ENCODE results near the gene HEBP2. TPM values are rescaled to one million over a fixed set of nuclear protein-coding genes. Genes with fewer than 3 reads are reported as not detected.

Gene HEBP2
- total and polyA plus RNA-seq, 2 of the 4 experiments (the other 2 are of a cell fraction), result 3.9 to 6.1 TPM

DNA sequence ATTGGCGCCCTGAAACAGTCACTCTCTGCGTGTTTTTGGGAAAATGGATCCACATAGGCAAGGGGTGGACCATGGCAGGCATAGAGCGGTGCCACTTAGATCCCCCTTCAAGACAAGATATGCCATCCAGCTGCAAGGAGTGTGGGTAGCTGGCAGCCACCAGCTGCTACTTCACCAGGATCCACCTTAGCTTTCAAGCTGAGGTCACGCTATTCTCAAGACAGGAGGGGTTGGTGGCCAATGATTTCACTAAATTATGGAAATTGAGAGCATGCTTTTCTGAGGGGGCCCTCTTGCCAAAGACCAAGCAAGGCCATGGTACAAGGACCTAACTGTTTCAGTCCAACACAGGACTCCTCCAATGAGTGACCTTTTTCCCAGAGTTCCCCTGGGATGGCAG is 16.3 kb downstream of the HEBP2 start:
- POLR2A ChIA-PET (ENCODE audit: unreplicated experiment), result no interaction called here
- dilution Hi-C loops (cut with HindIII; ENCODE audit: low sequenced_read_pairs, unreplicated experiment) (no loop called here), intact Hi-C loops (cut with micrococcal nuclease) (loop anchor here (10.0 kb wide), 1 partner anchor 274 kb away; no protein-coding TSS in a partner anchor), in situ Hi-C loops (cut with MboI; ENCODE audit: low sequenced_read_pairs) (loop anchor here (25.0 kb wide), 1 partner anchor 583 kb away; no protein-coding TSS in a partner anchor)
- Histone ChIP-seq H3K4ac (ENCODE audit: low read depth, low read length) (no peak overlapping the region), H3K79me1 (ENCODE audit: low read depth in 1 of 2, low read length in 2 of 2) (no peaks in the 10 kb centered on the region), H2AK5ac (ENCODE audit: low read depth, low read length) (no peak overlapping the region), H3K36me3 (ENCODE audit: control insufficient read depth, insufficient read depth, low read length) (peaks cover 13% of the 10 kb centered on the region), H2BK20ac (ENCODE audit: low read depth, low read length) (no peak overlapping the region), H2BK5ac (ENCODE audit: low read depth, low read length, poor library complexity, severe bottlenecking) (no peak overlapping the region), H3K23ac (ENCODE audit: low read depth, low read length) (no peak overlapping the region), H3K27me3 (ENCODE audit: control insufficient read depth, insufficient read depth, low read length) (no peaks in the 10 kb centered on the region), H2AFZ (replicated peaks; ENCODE audit: low read length, poor library complexity) (no peak overlapping the region), H3K4me2 (ENCODE audit: low read depth, low read length) (no peak overlapping the region), H4K91ac (ENCODE audit: insufficient read depth, low read depth, low read length) (no peak overlapping the region), H3K9me3 (ENCODE audit: control insufficient read depth, insufficient read depth, low read length) (no peaks in the 10 kb centered on the region), H2BK120ac (ENCODE audit: low read depth, low read length) (no peak overlapping the region), H2BK15ac (ENCODE audit: low read depth, low read length) (no peak overlapping the region), H4K20me1 (ENCODE audit: insufficient read depth, low read length) (no peaks in the 10 kb centered on the region; the same call in 1 of the 2 replicates), H4K5ac (ENCODE audit: low read depth, low read length) (no peak overlapping the region), H3K18ac (ENCODE audit: low read depth, low read length) (no peak overlapping the region), H3K4me1 (ENCODE audit: control insufficient read depth, insufficient read depth, low read length) (no peaks in the 10 kb centered on the region), H3K14ac (replicated peaks; ENCODE audit: low read depth, low read length) (no peak overlapping the region), H3K9me1 (ENCODE audit: insufficient read depth, low read length) (peaks cover 2% of the 10 kb centered on the region; the same call in 1 of the 2 replicates), H4K8ac (ENCODE audit: low read depth in 2 of 2, low read length in 2 of 2) (no peak overlapping the region), H3K56ac (ENCODE audit: extremely low read depth, insufficient read depth, low read length) (no peak overlapping the region), H2AK9ac (replicated peaks; ENCODE audit: low read depth, low read length, poor library complexity) (no peak overlapping the region), H3K27ac (ENCODE audit: insufficient read depth, low read length) (no peak overlapping the region), H3K4me3 (ENCODE audit: insufficient read depth, low read depth, low read length) (no peak overlapping the region), H3K9ac (ENCODE audit: low read depth, low read length) (no peak overlapping the region)
- DNase-seq (no peak), ATAC-seq (ENCODE audit: low read depth) (no peak)
- no peak for TF ChIP-seq MAZ (IDR thresholded peaks at IDR 0.05; ENCODE audit: borderline replicate concordance, low read depth, low read length)
- no peak for TF ChIP-seq ELK1 (IDR thresholded peaks at IDR 0.05; ENCODE audit: borderline replicate concordance, low read depth, low read length)
- TF ChIP-seq RCOR1 (IDR thresholded peaks at IDR 0.05; ENCODE audit: insufficient replicate concordance, low read length), result no peak
- no peak for TF ChIP-seq RFX5 (IDR thresholded peaks at IDR 0.05; ENCODE audit: low read depth, low read length)
- TF ChIP-seq RAD21 (IDR thresholded peaks at IDR 0.05; ENCODE audit: low read length), result no peak
- TF ChIP-seq, protein P1, sequence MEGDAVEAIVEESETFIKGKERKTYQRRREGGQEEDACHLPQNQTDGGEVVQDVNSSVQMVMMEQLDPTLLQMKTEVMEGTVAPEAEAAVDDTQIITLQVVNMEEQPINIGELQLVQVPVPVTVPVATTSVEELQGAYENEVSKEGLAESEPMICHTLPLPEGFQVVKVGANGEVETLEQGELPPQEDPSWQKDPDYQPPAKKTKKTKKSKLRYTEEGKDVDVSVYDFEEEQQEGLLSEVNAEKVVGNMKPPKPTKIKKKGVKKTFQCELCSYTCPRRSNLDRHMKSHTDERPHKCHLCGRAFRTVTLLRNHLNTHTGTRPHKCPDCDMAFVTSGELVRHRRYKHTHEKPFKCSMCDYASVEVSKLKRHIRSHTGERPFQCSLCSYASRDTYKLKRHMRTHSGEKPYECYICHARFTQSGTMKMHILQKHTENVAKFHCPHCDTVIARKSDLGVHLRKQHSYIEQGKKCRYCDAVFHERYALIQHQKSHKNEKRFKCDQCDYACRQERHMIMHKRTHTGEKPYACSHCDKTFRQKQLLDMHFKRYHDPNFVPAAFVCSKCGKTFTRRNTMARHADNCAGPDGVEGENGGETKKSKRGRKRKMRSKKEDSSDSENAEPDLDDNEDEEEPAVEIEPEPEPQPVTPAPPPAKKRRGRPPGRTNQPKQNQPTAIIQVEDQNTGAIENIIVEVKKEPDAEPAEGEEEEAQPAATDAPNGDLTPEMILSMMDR (conservative IDR thresholded peaks at IDR 0.05; ENCODE audit: low read depth, low read length), result no peak
- TF ChIP-seq BHLHE40 (IDR thresholded peaks at IDR 0.05; ENCODE audit: low read depth, low read length), result no peak
- TF ChIP-seq MAFK (IDR thresholded peaks at IDR 0.05; ENCODE audit: low read depth, low read length), result no peak
- no peak for TF ChIP-seq FOS (IDR thresholded peaks at IDR 0.05; ENCODE audit: low read depth, low read length)
- TF ChIP-seq MXI1 (IDR thresholded peaks at IDR 0.05; ENCODE audit: borderline replicate concordance, low read depth, low read length), result no peak
- TF ChIP-seq USF2 (IDR thresholded peaks at IDR 0.05; ENCODE audit: low read depth, low read length), result no peak
- no peak for TF ChIP-seq POLR2A (IDR thresholded peaks at IDR 0.05; ENCODE audit: low read depth, low read length)
- TF ChIP-seq CEBPB (IDR thresholded peaks at IDR 0.05; ENCODE audit: low read depth, low read length), result no peak
- no peak for TF ChIP-seq SMC3 (IDR thresholded peaks at IDR 0.05; ENCODE audit: low read depth, low read length)
- TF ChIP-seq NFE2L2 (IDR thresholded peaks at IDR 0.05; ENCODE audit: low read depth, low read length), result no peak
- TF ChIP-seq CHD1 (IDR thresholded peaks at IDR 0.05; ENCODE audit: low read depth, low read length), result no peak
- BruUV-seq (replicated peaks), result no TSS peak
- CTCF ChIA-PET, result interaction anchor here (1.6 kb wide), 1 partner anchor 89 kb away, joined by 3 read pairs; no protein-coding TSS in a partner anchor
- WGBS, 2 experiments (ENCODE audit: extremely low coverage in 2 of 2, insufficient read length in 1 of 2), result no CpG with 5 or more reads among the region's 4 CpGs
